ENCODE data around the gene ABI3BP.

- no peak for TF ChIP-seq ZNF331 (CRISPR knock-in tag; IDR thresholded peaks at IDR 0.05; ENCODE audit: low read depth)
- TF ChIP-seq, protein P1, sequence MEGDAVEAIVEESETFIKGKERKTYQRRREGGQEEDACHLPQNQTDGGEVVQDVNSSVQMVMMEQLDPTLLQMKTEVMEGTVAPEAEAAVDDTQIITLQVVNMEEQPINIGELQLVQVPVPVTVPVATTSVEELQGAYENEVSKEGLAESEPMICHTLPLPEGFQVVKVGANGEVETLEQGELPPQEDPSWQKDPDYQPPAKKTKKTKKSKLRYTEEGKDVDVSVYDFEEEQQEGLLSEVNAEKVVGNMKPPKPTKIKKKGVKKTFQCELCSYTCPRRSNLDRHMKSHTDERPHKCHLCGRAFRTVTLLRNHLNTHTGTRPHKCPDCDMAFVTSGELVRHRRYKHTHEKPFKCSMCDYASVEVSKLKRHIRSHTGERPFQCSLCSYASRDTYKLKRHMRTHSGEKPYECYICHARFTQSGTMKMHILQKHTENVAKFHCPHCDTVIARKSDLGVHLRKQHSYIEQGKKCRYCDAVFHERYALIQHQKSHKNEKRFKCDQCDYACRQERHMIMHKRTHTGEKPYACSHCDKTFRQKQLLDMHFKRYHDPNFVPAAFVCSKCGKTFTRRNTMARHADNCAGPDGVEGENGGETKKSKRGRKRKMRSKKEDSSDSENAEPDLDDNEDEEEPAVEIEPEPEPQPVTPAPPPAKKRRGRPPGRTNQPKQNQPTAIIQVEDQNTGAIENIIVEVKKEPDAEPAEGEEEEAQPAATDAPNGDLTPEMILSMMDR (conservative IDR thresholded peaks at IDR 0.05; ENCODE audit: low read depth in 2 of 2) = no peak
- TF ChIP-seq, protein P2, sequence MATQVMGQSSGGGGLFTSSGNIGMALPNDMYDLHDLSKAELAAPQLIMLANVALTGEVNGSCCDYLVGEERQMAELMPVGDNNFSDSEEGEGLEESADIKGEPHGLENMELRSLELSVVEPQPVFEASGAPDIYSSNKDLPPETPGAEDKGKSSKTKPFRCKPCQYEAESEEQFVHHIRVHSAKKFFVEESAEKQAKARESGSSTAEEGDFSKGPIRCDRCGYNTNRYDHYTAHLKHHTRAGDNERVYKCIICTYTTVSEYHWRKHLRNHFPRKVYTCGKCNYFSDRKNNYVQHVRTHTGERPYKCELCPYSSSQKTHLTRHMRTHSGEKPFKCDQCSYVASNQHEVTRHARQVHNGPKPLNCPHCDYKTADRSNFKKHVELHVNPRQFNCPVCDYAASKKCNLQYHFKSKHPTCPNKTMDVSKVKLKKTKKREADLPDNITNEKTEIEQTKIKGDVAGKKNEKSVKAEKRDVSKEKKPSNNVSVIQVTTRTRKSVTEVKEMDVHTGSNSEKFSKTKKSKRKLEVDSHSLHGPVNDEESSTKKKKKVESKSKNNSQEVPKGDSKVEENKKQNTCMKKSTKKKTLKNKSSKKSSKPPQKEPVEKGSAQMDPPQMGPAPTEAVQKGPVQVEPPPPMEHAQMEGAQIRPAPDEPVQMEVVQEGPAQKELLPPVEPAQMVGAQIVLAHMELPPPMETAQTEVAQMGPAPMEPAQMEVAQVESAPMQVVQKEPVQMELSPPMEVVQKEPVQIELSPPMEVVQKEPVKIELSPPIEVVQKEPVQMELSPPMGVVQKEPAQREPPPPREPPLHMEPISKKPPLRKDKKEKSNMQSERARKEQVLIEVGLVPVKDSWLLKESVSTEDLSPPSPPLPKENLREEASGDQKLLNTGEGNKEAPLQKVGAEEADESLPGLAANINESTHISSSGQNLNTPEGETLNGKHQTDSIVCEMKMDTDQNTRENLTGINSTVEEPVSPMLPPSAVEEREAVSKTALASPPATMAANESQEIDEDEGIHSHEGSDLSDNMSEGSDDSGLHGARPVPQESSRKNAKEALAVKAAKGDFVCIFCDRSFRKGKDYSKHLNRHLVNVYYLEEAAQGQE (IDR thresholded peaks at IDR 0.05; ENCODE audit: unreplicated experiment) = no peak
Measured at GRCh38 chr3:100868894-100869293, 124.3 kb downstream of the ABI3BP start.

Measured in GM23338 (cell line).